Central memory CD8-positive, alpha-beta T cell (primary cell): ENCODE results near the gene AHCYL2.
A peak's percentile ranks its signal among the peaks of the same experiment; 100 is the strongest.

Source experiments
- ATAC-seq: fragments of 150-1000 bp; cut with Tn5 transposase; replicated peaks from 2 replicates; pipeline ENCODE4 v1.10.0; 2022; ENCODE audit warnings: mild to moderate bottlenecking, moderate FRiP score, moderate number of reproducible peaks; ENCODE audit not compliant: poor library complexity, severe bottlenecking; ENCODE audit errors: extremely low read depth
- DNase-seq, 2 donors: peaks; one replicate each; pipeline ENCODE4 v3.0.0; 2021; ENCODE audit warnings: low spot score in 2 of 2
- H3K27ac Mint-ChIP-seq: one replicate; pipeline ENCODE4 v1.8.0; 2022; ENCODE audit warnings: low read depth, mild to moderate bottlenecking, moderate library complexity, mixed read lengths
- H3K27me3 Mint-ChIP-seq: one replicate; pipeline ENCODE4 v1.8.0; 2022; ENCODE audit warnings: mixed read lengths
- H3K36me3 Mint-ChIP-seq: one replicate; pipeline ENCODE4 v1.8.0; 2022; ENCODE audit warnings: mild to moderate bottlenecking, moderate library complexity, mixed read lengths; ENCODE audit not compliant: insufficient read depth
- H3K4me1 Mint-ChIP-seq: one replicate; pipeline ENCODE4 v1.8.0; 2022; ENCODE audit warnings: mixed read lengths
- H3K4me3 Mint-ChIP-seq: one replicate; pipeline ENCODE4 v1.8.0; 2022; ENCODE audit warnings: mild to moderate bottlenecking, moderate library complexity, mixed read lengths
- H3K9me3 Mint-ChIP-seq: one replicate; pipeline ENCODE4 v1.8.0; 2022; ENCODE audit warnings: mixed read lengths

Gene AHCYL2

DNA sequence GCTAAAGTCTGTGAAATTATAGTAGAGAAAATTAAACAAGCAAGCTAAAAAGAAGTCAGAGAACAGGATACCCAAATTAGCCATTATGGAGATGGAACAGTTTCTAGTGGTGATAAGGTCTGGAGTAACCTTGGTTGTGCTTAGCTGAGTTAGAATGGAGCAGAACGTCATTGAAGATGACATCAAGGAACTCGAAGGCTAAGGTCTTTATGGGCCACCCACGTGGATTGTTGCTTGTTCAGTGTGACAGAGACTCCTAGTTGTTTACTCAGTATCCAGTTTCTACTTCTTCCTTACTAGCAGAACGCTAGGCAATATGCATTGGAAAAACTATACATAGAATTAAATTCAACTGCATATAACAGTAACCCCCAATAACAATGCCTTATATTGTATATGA is 39.7 kb downstream of the AHCYL2 start:
- Mint-ChIP-seq H3K9me3 (no peaks in the 10 kb centered on the region), H3K4me3 (no peak overlapping the region), H3K27ac (no peak overlapping the region), H3K36me3 (peaks cover 2% of the 10 kb centered on the region), H3K27me3 (no peaks in the 10 kb centered on the region), H3K4me1 (peaks cover 16% of the 10 kb centered on the region)
- DNase-seq (no peak), ATAC-seq (no peak)

DNA sequence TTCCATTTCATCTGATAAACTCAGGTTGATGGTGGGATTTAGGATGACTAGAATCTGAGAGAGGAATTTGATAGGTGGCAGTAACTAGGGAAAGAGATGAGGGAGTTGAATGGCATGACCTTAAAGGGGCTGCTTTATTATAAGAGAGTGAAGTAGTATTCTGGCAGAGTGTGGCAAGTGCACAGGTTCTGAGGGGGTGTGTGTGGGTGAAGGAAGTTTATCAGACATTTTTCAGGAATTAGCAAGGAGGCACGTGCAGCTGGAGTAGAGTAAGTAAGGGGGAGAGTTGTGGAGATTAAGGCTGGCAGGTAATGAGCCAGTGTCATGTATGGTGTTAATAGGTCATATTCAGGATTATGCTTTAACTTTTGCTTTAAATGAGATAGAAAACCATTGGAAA is 40.5 kb downstream of the AHCYL2 start:
- Mint-ChIP-seq H3K4me3 (no peak overlapping the region), H3K27ac (no peak overlapping the region), H3K36me3 (peaks cover 2% of the 10 kb centered on the region), H3K27me3 (no peaks in the 10 kb centered on the region), H3K9me3 (no peaks in the 10 kb centered on the region), H3K4me1 (peaks cover 11% of the 10 kb centered on the region)
- no peak for DNase-seq
- no peak for ATAC-seq

DNA sequence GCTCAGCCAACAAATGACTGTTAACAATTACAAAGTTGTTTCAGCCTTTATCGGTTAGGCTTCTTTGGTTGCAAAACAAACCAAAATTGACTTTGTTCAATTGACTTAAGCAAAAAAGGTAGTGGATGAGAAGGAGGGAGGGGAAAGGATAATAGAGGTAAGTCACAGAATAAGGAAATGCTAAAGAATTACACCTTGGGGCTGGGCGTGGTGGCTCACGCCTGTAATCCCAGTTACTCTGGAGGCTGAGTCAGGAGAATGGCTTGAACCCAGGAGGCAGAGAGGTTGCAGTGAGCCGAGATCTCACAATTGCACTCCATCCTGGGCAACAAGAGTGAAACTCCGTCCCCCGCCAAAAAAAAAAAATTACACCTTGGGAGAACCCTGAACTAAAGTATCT is 41.4 kb downstream of the AHCYL2 start:
- Mint-ChIP-seq H3K4me1 (peaks cover 10% of the 10 kb centered on the region), H3K36me3 (peaks cover 2% of the 10 kb centered on the region), H3K4me3 (no peak overlapping the region), H3K27ac (no peak overlapping the region), H3K27me3 (no peaks in the 10 kb centered on the region), H3K9me3 (no peaks in the 10 kb centered on the region)
- no peak for DNase-seq
- no peak for ATAC-seq

DNA sequence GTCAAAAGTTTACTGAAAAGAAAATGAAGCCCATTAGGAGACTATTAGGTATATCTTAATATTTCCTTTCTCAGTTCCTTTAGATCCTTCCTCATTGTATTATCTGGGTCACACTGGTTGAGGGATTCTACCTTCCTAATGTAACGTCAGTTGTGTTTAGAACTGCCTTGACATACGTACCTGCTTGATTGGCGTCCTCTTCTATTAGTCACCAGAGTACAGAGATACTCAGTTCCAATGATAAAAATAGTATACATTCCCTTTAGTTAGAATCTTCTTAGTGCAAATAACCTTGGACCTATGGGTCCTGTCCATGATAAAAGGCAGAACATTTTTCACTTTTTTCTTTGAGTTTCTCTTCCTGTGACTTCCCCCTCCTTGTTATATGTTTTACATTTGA is 45.2 kb downstream of the AHCYL2 start:
- no peak for DNase-seq
- Mint-ChIP-seq H3K27me3 (no peaks in the 10 kb centered on the region), H3K27ac (no peak overlapping the region), H3K4me1 (no peaks in the 10 kb centered on the region), H3K4me3 (no peak overlapping the region), H3K9me3 (no peaks in the 10 kb centered on the region), H3K36me3 (no peaks in the 10 kb centered on the region)
- no peak for ATAC-seq

DNA sequence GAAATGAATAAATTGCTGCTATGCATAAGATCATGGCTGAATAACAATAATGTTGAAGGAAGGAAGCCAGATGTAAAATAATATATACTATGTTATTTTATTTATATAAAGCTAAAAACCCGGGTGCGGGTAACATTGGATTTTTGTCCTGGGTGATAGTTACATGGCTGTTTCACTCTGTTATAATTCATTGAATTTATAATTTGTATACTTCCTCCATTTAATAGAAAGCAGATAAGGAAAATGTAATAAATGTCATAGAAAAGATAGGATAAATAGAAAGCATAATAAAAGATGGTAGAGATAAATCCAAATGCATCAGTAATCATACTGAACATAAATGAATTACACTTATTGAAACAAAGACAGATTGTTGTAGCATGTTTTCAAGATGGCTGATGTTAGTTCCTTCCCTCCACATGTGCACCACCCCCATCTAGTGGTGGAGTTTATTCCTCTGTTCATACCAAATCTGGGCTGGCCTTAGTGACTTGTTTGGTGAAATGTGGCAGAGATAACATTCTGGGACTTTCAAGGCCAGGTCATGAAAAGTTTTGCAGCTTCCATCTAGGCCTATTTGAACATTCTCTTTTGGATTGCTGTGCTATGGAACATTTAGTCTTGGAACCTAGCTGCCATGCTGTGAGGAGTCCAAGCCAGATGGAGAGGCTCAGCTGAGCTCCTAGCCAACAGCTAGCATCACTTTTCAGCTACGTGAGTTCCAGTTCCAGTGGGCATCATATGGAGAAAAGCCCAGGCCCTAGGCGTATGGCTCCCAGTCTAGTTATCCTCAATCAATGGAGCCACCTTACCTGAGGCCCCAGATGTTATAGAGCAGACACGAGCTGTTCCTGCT is 46.9 kb downstream of the AHCYL2 start:
- no peaks in the 10 kb centered on the region for H3K36me3 Mint-ChIP-seq
- ATAC-seq = peak; percentile 88
- H3K9me3 Mint-ChIP-seq = no peaks in the 10 kb centered on the region
- H3K4me1 Mint-ChIP-seq = no peaks in the 10 kb centered on the region
- H3K27ac Mint-ChIP-seq = peak overlapping the region; percentile 41
- H3K27me3 Mint-ChIP-seq = no peaks in the 10 kb centered on the region
- H3K4me3 Mint-ChIP-seq = no peak overlapping the region
- peak in 1 of 2 donors; percentile 62 for DNase-seq

DNA sequence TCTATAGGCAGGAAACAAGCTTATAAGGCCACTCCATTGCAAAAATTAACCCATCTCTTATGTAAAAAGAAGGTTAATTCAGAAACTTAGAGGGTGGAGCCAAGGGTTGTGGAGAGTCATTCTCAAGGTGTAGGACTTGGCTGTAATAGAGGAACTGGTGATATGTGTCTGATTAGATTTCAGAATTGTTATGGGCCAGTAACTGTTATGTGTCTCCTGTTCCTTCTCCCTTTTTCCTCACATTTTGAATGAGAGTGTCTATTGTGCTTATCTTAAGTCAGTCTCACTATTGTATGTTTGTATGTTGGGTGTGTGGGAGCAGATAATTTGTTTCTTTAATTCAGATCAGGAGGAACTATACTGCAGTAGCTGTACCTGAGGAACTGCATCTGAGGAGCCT is 49.1 kb downstream of the AHCYL2 start:
- DNase-seq (no peak), ATAC-seq (no peak)
- no peaks in the 10 kb centered on the region for H3K27me3 Mint-ChIP-seq
- H3K27ac Mint-ChIP-seq = no peak overlapping the region
- H3K36me3 Mint-ChIP-seq = no peaks in the 10 kb centered on the region
- H3K9me3 Mint-ChIP-seq = no peaks in the 10 kb centered on the region
- H3K4me3 Mint-ChIP-seq = no peak overlapping the region
- no peaks in the 10 kb centered on the region for H3K4me1 Mint-ChIP-seq

DNA sequence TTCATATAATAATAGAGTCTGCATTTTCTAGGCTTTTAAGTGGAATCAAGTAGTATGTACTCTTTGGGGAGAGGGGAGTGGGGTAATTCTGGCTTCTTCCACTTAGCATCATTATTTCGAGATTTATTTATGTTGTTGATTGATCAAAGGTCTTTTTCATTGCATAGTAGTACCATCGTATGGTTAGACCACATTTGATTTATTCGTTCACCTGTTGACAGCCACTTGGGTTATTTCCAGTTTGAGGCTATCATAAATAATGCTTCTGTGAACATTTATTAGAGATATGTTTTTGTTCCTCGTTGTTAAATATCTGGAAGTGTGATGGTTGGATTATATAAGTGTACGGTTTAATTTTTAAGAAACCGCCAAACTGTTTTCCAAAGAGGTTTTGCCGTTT is 52.8 kb downstream of the AHCYL2 start:
- DNase-seq (no peak), ATAC-seq (no peak)
- Mint-ChIP-seq H3K27me3 (no peaks in the 10 kb centered on the region), H3K27ac (no peak overlapping the region), H3K9me3 (no peaks in the 10 kb centered on the region), H3K36me3 (peaks cover 2% of the 10 kb centered on the region), H3K4me3 (no peak overlapping the region), H3K4me1 (no peaks in the 10 kb centered on the region)

DNA sequence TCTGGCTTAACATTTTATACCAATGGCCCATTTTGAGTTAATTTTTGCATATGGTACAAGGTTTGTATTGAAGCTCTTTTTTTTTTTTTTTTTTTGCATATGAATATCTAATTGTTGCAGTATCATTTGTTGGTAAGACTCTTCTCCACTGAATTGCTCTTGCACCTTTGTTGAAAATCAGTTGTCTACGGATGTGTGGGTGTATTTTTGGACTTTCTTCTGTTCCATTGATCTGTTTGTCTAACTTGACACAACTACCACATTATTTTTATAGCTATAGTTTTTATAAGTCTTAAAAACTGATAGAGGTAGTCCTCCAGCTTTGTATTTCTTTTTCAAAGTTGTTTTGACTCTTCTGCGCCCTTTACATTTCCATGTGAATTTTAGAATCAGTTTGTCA is 53.9 kb downstream of the AHCYL2 start:
- Mint-ChIP-seq H3K27me3 (no peaks in the 10 kb centered on the region), H3K36me3 (peaks cover 2% of the 10 kb centered on the region)
- ATAC-seq = no peak

DNA sequence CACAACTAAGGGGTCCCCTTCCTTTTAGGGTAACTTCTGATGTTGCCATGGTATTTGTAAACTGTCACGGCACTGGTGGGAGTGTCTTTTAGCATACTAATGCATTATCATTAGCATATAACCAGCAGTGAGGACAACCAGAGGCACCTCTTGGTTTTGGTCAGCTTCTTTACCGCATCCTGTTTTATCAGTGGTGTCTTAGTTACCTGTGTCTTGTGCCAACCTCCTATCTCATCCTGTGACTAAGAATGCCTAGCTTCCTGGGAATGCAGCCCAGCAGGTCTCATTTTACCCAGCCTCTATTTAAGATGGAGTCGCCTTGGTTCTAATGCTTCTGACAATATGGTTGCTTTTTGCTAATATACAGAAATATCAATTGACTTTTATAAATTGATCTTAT is 54.9 kb downstream of the AHCYL2 start:
- no peak overlapping the region for H3K27ac Mint-ChIP-seq
- no peaks in the 10 kb centered on the region for H3K4me1 Mint-ChIP-seq
- H3K4me3 Mint-ChIP-seq = no peak overlapping the region
- H3K27me3 Mint-ChIP-seq = no peaks in the 10 kb centered on the region
- DNase-seq (no peak), ATAC-seq (no peak)
- H3K9me3 Mint-ChIP-seq = no peaks in the 10 kb centered on the region
- peaks cover 2% of the 10 kb centered on the region for H3K36me3 Mint-ChIP-seq

More for the DNA sequence above, 53.9 kb downstream of the AHCYL2 start:
- Mint-ChIP-seq H3K4me3 (no peak overlapping the region), H3K4me1 (no peaks in the 10 kb centered on the region), H3K27ac (no peak overlapping the region), H3K9me3 (no peaks in the 10 kb centered on the region)
- no peak for DNase-seq

DNA sequence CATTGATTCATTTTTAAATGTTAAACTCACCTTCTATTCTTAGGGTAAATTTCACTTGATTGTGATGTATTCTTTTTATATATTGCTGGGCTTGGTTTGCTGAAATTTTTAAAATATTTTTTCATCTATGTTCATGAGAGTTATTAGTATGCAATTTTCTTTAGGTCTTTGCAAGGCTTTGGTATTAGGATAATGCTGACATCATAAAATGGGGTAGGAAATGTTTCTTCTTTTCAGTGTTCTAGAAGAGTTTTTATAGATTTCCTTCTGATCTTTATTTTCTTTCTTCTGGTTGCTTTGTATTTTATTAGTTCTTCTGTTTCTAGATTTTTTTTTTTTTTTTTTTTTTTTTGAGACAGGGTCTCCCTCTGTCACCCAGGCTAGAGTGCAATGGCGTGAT is 56.3 kb downstream of the AHCYL2 start:
- Mint-ChIP-seq H3K4me3 (no peak overlapping the region), H3K27ac (no peak overlapping the region), H3K27me3 (no peaks in the 10 kb centered on the region), H3K9me3 (no peaks in the 10 kb centered on the region), H3K36me3 (peaks cover 2% of the 10 kb centered on the region), H3K4me1 (no peaks in the 10 kb centered on the region)
- ATAC-seq (no peak), DNase-seq (no peak)

DNA sequence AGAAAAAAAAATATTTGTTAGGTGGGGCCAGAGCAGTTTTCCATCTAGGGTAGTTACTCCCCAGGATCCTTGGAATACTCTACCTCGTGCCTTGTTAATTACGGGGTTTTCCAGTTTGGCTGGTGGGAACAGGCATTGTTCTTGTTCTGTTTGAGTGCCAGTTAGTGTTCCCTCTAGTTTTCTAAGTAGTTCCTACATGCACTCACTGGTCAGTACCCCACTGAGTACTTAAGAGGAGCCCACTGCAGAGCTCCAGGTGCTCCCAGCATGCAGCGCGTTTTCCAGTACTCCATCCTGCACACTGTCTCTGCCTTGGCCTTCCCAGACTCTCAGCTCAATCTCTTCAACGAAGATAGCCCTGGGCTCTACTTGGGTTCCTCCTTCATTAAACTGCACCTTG is 58.0 kb downstream of the AHCYL2 start:
- no peak for DNase-seq
- no peaks in the 10 kb centered on the region for H3K27me3 Mint-ChIP-seq
- no peaks in the 10 kb centered on the region for H3K9me3 Mint-ChIP-seq
- no peak overlapping the region for H3K27ac Mint-ChIP-seq
- no peak overlapping the region for H3K4me3 Mint-ChIP-seq
- ATAC-seq = no peak
- H3K4me1 Mint-ChIP-seq = no peaks in the 10 kb centered on the region
- peaks cover 2% of the 10 kb centered on the region for H3K36me3 Mint-ChIP-seq

DNA sequence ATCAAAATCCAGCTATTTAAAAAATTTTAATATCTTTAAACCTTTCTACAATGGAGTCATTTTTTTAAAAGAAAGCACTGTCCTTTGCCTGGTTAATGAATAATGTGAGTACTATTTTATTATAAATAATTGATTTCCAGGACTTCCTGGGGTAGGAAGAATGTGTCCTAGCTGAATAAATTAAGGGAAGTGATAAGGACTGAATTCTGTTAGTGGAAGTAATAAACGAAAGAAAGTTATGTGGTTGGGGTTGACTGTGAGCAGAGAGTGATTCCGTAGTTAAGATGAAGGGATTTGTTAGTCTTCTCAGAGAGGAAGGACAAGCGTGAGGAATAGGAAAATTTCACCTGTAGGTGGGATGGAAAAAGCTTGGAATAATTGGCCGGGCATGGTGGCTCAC is 59.1 kb downstream of the AHCYL2 start:
- Mint-ChIP-seq H3K27me3 (no peaks in the 10 kb centered on the region), H3K9me3 (no peaks in the 10 kb centered on the region), H3K4me3 (no peak overlapping the region), H3K27ac (no peak overlapping the region), H3K4me1 (no peaks in the 10 kb centered on the region), H3K36me3 (peaks cover 2% of the 10 kb centered on the region)
- DNase-seq (no peak), ATAC-seq (no peak)

DNA sequence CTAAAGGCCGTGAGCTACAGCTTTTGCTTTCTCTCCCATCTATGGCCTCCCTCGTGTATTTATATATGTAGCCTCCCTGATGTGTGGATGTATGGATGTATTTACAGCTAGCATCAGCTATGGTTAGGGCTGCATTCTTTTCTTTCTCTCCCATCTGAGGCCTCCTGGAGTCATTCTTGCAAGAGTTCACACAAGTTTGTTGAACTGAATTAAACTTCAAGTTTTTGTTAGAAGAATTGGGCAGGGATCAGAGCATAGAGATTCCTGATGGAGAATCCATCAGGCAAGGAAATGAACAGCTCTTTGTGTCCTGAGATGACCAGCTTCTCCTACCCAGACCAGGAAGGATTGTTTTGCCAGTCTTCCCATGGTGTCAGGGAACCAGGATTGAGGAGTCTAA is 60.3 kb downstream of the AHCYL2 start:
- DNase-seq = no peak
- no peak for ATAC-seq
- Mint-ChIP-seq H3K9me3 (no peaks in the 10 kb centered on the region), H3K27me3 (no peaks in the 10 kb centered on the region), H3K36me3 (peaks cover 4% of the 10 kb centered on the region), H3K27ac (no peak overlapping the region), H3K4me3 (no peak overlapping the region), H3K4me1 (no peaks in the 10 kb centered on the region)
